HepG2 (cell line): ENCODE data around the gene ADAMTS17. TPM values are rescaled to one million over a fixed set of nuclear protein-coding genes. Genes with fewer than 3 reads are reported as not detected.

ENCODE experiments used
- ATAC-seq: fragments of 200-7000 bp; cut with Tn5 transposase; 3 replicates; pipeline ENCODE4 v1.9.1; 2020; ENCODE audit warnings: mild to moderate bottlenecking, moderate library complexity
- BruUV-seq: library from RNA; stranded (reverse); fragments of 400-500 nt; replicated peaks from 2 replicates; lab custom pipeline; 2021; lab: Mats Ljungman, UMichigan
- CTCF ChIA-PET: fragments of 300-600 bp; formaldehyde crosslinking; extraction: SDS; loops from one replicate; lab custom pipeline; 2021; ENCODE audit warnings: low total read pairs, inconsistent platforms, low intra/inter-chr PET ratio; lab: Yijun Ruan, JAX
- POLR2A ChIA-PET: fragments of 350-600 bp; sonication (Branson Sonifier 250); formaldehyde crosslinking; loops from one replicate; lab custom pipeline; 2020; ENCODE audit warnings: antibody characterized with exemption, inconsistent platforms; lab: Yijun Ruan, JAX
- DNase-seq: peaks from one replicate; pipeline ENCODE4 v3.0.0-alpha.2; 2015; ENCODE audit warnings: low spot score
- FAIRE-seq: peaks from 3 replicates; lab custom pipeline; 2011; peaks lifted over from hg19 to GRCh38; lab: Jason Lieb, UNC
- H2AFZ ChIP-seq: one replicate; pipeline ENCODE4 v1.6.1; 2011; ENCODE audit warnings: low read length, inconsistent platforms
- H3K27ac ChIP-seq: fragments of 300-600 bp; 3 replicates; pipeline ENCODE4 v1.8.0; 2011; ENCODE audit warnings: mixed run types, mild to moderate bottlenecking, mixed read lengths, low read length, inconsistent platforms; ENCODE audit not compliant: insufficient read depth; ENCODE audit errors: extremely low read length
- H3K27me3 ChIP-seq, 2 experiments: fragments of 200-600 bp in 1 of 2; 2 replicates in 1 of 2; 3 replicates in 1 of 2; pipeline versions ENCODE4 v1.6.0 to v1.8.0; 2011; ENCODE audit warnings: low read length in 2 of 2, mild to moderate bottlenecking in 2 of 2, moderate library complexity in 2 of 2, inconsistent platforms in 1 of 2; ENCODE audit not compliant: insufficient read depth in 2 of 2, control insufficient read depth in 1 of 2
- H3K36me3 ChIP-seq, 2 experiments: fragments of 200-600 bp in 1 of 2; replicated peaks in 1 of 2; 2 replicates in 1 of 2; 3 replicates in 1 of 2; pipeline versions ENCODE4 v1.5.1 to v1.8.0; 2011; ENCODE audit warnings: low read length in 2 of 2, inconsistent platforms in 1 of 2; ENCODE audit not compliant: insufficient read depth in 2 of 2, control insufficient read depth in 1 of 2
- H3K4me1 ChIP-seq: 2 replicates; pipeline ENCODE4 v1.5.1; 2012; ENCODE audit warnings: low read length, inconsistent platforms; ENCODE audit not compliant: insufficient read depth
- H3K4me2 ChIP-seq: 2 replicates; pipeline ENCODE4 v1.6.0; 2011; ENCODE audit warnings: low read depth, low read length, inconsistent platforms
- H3K4me3 ChIP-seq, 3 experiments: fragments of 200-600 bp in 1 of 3; sonication (generic), shearing (Covaris generic) in 1 of 3; replicated peaks in 1 of 3; 2 replicates each; pipeline ENCODE4 v1.5.1; 2011 to 2016; ENCODE audit warnings: low read length in 3 of 3, inconsistent platforms in 2 of 3, low read depth in 2 of 3, mild to moderate bottlenecking in 2 of 3, control low read depth in 1 of 3, mixed read lengths in 1 of 3; ENCODE audit not compliant: insufficient read depth in 1 of 3
- H3K79me2 ChIP-seq: one replicate; pipeline ENCODE4 v1.6.1; 2011; ENCODE audit warnings: low read length, inconsistent platforms; ENCODE audit not compliant: insufficient read depth
- H3K9ac ChIP-seq: 2 replicates; pipeline ENCODE4 v1.6.0; 2011; ENCODE audit warnings: mild to moderate bottlenecking, low read depth, low read length, inconsistent platforms; ENCODE audit not compliant: insufficient read depth
- H3K9me3 ChIP-seq: 2 replicates; pipeline ENCODE4 v1.5.1; 2012; ENCODE audit warnings: mild to moderate bottlenecking, low read length
- H4K20me1 ChIP-seq: 2 replicates; pipeline ENCODE4 v1.6.0; 2011; ENCODE audit warnings: inconsistent platforms, mild to moderate bottlenecking, low read length, moderate library complexity; ENCODE audit not compliant: insufficient read depth
- CEBPG ChIP-seq: IDR thresholded peaks from 2 replicates; pipeline ENCODE4 v1.6.1; 2016
- GATA4 ChIP-seq: sonication (generic); IDR thresholded peaks from 2 replicates; pipeline ENCODE4 v1.6.1; 2016; ENCODE audit warnings: antibody characterized with exemption, low read depth, borderline replicate concordance
- GMEB2 ChIP-seq: IDR thresholded peaks from 2 replicates; pipeline ENCODE4 v1.6.1; 2016; ENCODE audit warnings: missing biosample characterization, missing genetic modification reagents, low read depth
- HMG20A ChIP-seq: IDR thresholded peaks from 2 replicates; pipeline ENCODE4 v1.6.1; 2016; ENCODE audit warnings: borderline replicate concordance
- MTA3 ChIP-seq: sonication (generic); formaldehyde crosslinking; IDR thresholded peaks from 2 replicates; pipeline ENCODE4 v1.4.0; 2020; ENCODE audit warnings: missing genetic modification reagents
- PHF20 ChIP-seq: sonication (generic); formaldehyde crosslinking; IDR thresholded peaks from 2 replicates; pipeline ENCODE4 v1.5.0; 2020; ENCODE audit warnings: mild to moderate bottlenecking, missing genetic modification reagents
- RBFOX2 ChIP-seq: fragments of 200-400 bp; formaldehyde crosslinking; IDR thresholded peaks from 2 replicates; pipeline ENCODE4 v1.6.1; 2017; ENCODE audit warnings: low read depth, mild to moderate bottlenecking, low read length
- RBM22 ChIP-seq: fragments of 200-400 bp; formaldehyde crosslinking; optimal IDR thresholded peaks from 2 replicates; pipeline ENCODE3; 2017; ENCODE audit warnings: mild to moderate bottlenecking, low read length, moderate library complexity
- RXRA ChIP-seq: sonication (generic); formaldehyde crosslinking; IDR thresholded peaks from 2 replicates; pipeline ENCODE4 v1.5.1; 2020; ENCODE audit warnings: missing genetic modification reagents
- THAP7 ChIP-seq: sonication (generic); formaldehyde crosslinking; IDR thresholded peaks from 2 replicates; pipeline ENCODE4 v1.8.1; 2023; ENCODE audit warnings: mild to moderate bottlenecking, missing genetic modification reagents
- ZNF274 ChIP-seq: sonication (generic); formaldehyde crosslinking; IDR thresholded peaks from 2 replicates; pipeline ENCODE4 v1.5.1; 2020; ENCODE audit warnings: mild to moderate bottlenecking, missing genetic modification reagents
- ZNF33A ChIP-seq: sonication (generic); formaldehyde crosslinking; IDR thresholded peaks from 2 replicates; pipeline ENCODE4 v1.5.1; 2020; ENCODE audit warnings: missing genetic modification reagents, mild to moderate bottlenecking, moderate library complexity, borderline replicate concordance
- ZNF619 ChIP-seq: sonication (generic); formaldehyde crosslinking; IDR thresholded peaks from 2 replicates; pipeline ENCODE4 v1.4.0; 2020; ENCODE audit warnings: mild to moderate bottlenecking, missing genetic modification reagents
- WGBS: methylation state at CpG from one replicate; pipeline ENCODE4 v1.1.6; 2017; ENCODE audit warnings: low lambda C conversion rate; 5-methylcytosine and 5-hydroxymethylcytosine counted together
- in situ Hi-C: cut with HindIII; loops from 2 replicates; pipeline ENCODE4 v1.10.0; 2017; ENCODE audit warnings: low pct_unique_long_range_greater_than_20kb; ENCODE audit not compliant: extremely low pct_ligation_motif_present
- intact Hi-C: fragments of 100-400 bp; cut with micrococcal nuclease; formaldehyde crosslinking; loops from one replicate; pipeline ENCODE4 v1.10.0; 2022; ENCODE audit not compliant: unreplicated experiment
- polyA plus RNA-seq, 8 experiments: library from polyadenylated mRNA; depleted of rRNA in 3 of 8; stranded (reverse) in 7 of 8; unstranded in 1 of 8; fragments of >200 nt; fragmentation: Illumina TruSeq in 4 of 8; extraction: Trizol in 4 of 8; gene quantifications; 2 replicates each; pipeline versions ENCODE4 v1.2.1 to v1.2.3, GENCODE V29; 2011 to 2016; ENCODE audit warnings: low read depth in 4 of 8, missing spikeins in 1 of 8, mixed read lengths in 1 of 8; ENCODE audit not compliant: insufficient read depth in 1 of 8
- total RNA-seq, 5 experiments: library from RNA; depleted of rRNA; stranded (reverse); fragments of >200 nt; fragmentation: Illumina TruSeq; extraction: Trizol; gene quantifications; 2 replicates each; pipeline ENCODE4 v1.2.3, GENCODE V29; 2016; ENCODE audit warnings: low read depth in 1 of 5

ADAMTS17 gene
- total and polyA plus RNA-seq, 2 of the 13 experiments (the other 11 are each of a cell fraction or from before 2014, with no cell fraction given) = 0.02 to 0.04 TPM

- no TSS peak for BruUV-seq
- TF ChIP-seq PHF20 (CRISPR knock-in tag) (no peak), ZNF619 (CRISPR knock-in tag) (no peak), THAP7 (CRISPR knock-in tag) (no peak), ZNF274 (CRISPR knock-in tag) (no peak), RBM22 (no peak), HMG20A (CRISPR knock-in tag) (no peak), CEBPG (CRISPR knock-in tag) (no peak), GATA4 (no peak), RXRA (CRISPR knock-in tag) (no peak), GMEB2 (CRISPR knock-in tag) (no peak), RBFOX2 (no peak), ZNF33A (CRISPR knock-in tag) (no peak), MTA3 (CRISPR knock-in tag) (no peak)
- FAIRE-seq (no peak), DNase-seq (no peak), ATAC-seq (no peak)
- Histone ChIP-seq H4K20me1 (no peaks in the 10 kb centered on the region), H3K4me2 (no peak overlapping the region), H3K9ac (no peak overlapping the region), H3K79me2 (no peaks in the 10 kb centered on the region), H2AFZ (no peak overlapping the region), H3K27ac (no peak overlapping the region), H3K36me3 (no peaks in the 10 kb centered on the region), H3K4me3 (no peak overlapping the region), H3K27me3 (no peaks in the 10 kb centered on the region), H3K4me1 (peaks cover 8% of the 10 kb centered on the region; the same call in 1 of the 2 replicates), H3K9me3 (peaks cover 2% of the 10 kb centered on the region; the same call in 1 of the 2 replicates)
- 0% methylated on average over 1 of the region's 1 CpG for WGBS
- in situ Hi-C loops = no loop called here
- ChIA-PET POLR2A (no interaction called here), CTCF (no interaction called here)
- intact Hi-C loops = no loop called here
These were observed 175.5 kb downstream of the ADAMTS17 start for GRCh38 chr15:100166313-100166712.
